Activated B cell treated with CpG ODN at 0.5 μM for 24 hours (primary cell): ENCODE data around the gene ZFAND2B. TPM values are rescaled to one million over a fixed set of nuclear protein-coding genes. Genes with fewer than 3 reads are reported as not detected.
A peak's percentile ranks its signal among the peaks of the same experiment; 100 is the strongest.

Experiments
- ATAC-seq: fragments of 200-7000 bp; cut with Tn5 transposase; one replicate; pipeline ENCODE4 v1.10.0; 2021; ENCODE audit warnings: low read depth, mild to moderate bottlenecking, moderate library complexity
- CTCF ChIA-PET: fragments of 350-600 bp; sonication (Branson Sonifier 250); formaldehyde crosslinking; loops from one replicate; lab custom pipeline; 2021; ENCODE audit warnings: antibody characterized with exemption; lab: Charles Lee
- POLR2A ChIA-PET: fragments of 350-600 bp; sonication (Branson Sonifier 250); formaldehyde crosslinking; loops from one replicate; lab custom pipeline; 2021; ENCODE audit warnings: antibody characterized with exemption; lab: Charles Lee
- DNase-seq: peaks from one replicate; pipeline ENCODE4 v3.0.0; 2022
- H3K27ac Mint-ChIP-seq: one replicate; pipeline ENCODE4 v1.8.0; 2020; ENCODE audit warnings: mixed read lengths
- H3K27me3 Mint-ChIP-seq: one replicate; pipeline ENCODE4 v1.8.0; 2021; ENCODE audit warnings: mixed read lengths
- H3K36me3 Mint-ChIP-seq: one replicate; pipeline ENCODE4 v1.8.0; 2021; ENCODE audit warnings: low read depth, mixed read lengths
- H3K4me1 Mint-ChIP-seq: one replicate; pipeline ENCODE4 v1.8.0; 2021; ENCODE audit warnings: mixed read lengths
- H3K4me3 Mint-ChIP-seq: one replicate; pipeline ENCODE4 v1.8.0; 2020; ENCODE audit warnings: mild to moderate bottlenecking, mixed read lengths
- H3K9me3 Mint-ChIP-seq: one replicate; pipeline ENCODE4 v1.8.0; 2020; ENCODE audit warnings: mixed read lengths
- intact Hi-C: fragments of 100-400 bp; cut with micrococcal nuclease; formaldehyde crosslinking; loops from one replicate; pipeline ENCODE4 v1.15.1; 2024
- total RNA-seq: library from RNA; stranded (reverse); gene quantifications from 2 replicates; pipeline ENCODE4 v1.2.3, GENCODE V29; 2022
- TF ChIP-seq, protein P1 (sequence below): fragments of 200-600 bp; IDR thresholded peaks from one replicate; pipeline ENCODE4 v1.8.0; 2022; ENCODE audit warnings: antibody characterized with exemption, mild to moderate bottlenecking

The ZFAND2B gene
- total RNA-seq, 1 donor from 2014 or later = 47.2 TPM

DNA sequence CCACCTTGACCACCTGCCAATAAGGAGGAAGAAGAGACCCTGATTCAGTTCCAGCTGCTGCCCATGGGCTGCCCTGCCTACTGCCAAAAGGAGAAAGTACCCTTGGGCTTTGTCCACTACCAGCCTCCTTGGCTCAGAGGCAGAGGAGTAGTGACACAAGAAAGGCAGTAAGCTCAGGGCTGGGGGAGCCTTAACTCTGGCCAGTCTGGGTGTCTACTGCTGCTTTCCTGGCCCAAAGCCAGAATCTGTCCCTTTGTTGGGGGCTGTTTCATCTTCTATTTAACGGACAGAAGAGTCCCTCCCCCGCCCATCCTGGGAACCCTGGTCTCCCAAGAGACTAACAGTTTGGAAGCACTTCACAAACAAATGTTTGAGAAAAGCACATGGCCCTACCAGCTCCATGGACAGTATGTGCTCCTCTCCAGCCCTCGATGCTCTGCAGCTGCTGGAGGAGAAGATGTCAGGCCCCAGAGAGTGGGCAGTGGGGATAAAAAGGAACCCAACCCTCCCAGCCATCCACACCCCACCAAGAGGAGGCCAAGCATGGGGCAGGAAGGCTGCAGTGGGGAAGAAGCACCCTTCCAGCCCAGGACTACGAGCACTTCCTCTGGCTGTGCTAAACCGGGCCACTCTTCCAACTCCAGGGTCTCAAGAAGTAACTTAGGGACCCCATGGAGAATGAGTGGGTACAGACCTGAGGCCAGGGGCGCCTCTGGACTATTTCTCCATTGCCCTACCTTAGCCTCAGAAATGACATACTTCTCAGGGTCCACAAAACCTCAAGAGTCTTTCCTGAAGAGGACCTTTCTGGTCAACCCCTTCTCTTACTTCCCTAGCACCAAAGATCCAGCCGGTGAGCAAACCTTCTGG, 21.7 kb downstream of the ZFAND2B start:
- peaks cover 43% of the 10 kb centered on the region for H3K4me1 Mint-ChIP-seq
- no peaks in the 10 kb centered on the region for H3K9me3 Mint-ChIP-seq
- H3K27ac Mint-ChIP-seq = no peak overlapping the region
- ChIA-PET POLR2A (interaction anchor here (0.7 to 7.8 kb wide), 13 partner anchors 9 to 999 kb away, joined by 3 to 287 read pairs (median 9); partner anchors contain the start of genes ABCB6, CNPPD1, DNAJB2 and DNPEP), CTCF (interaction anchor here (1.4 to 2.4 kb wide), 5 partner anchors 21 to 66 kb away, joined by 4 to 19 read pairs (median 7); partner anchors contain the start of genes DNAJB2 and TUBA4A)
- H3K27me3 Mint-ChIP-seq = no peaks in the 10 kb centered on the region
- peaks cover 58% of the 10 kb centered on the region for H3K36me3 Mint-ChIP-seq
- TF ChIP-seq, protein P1, sequence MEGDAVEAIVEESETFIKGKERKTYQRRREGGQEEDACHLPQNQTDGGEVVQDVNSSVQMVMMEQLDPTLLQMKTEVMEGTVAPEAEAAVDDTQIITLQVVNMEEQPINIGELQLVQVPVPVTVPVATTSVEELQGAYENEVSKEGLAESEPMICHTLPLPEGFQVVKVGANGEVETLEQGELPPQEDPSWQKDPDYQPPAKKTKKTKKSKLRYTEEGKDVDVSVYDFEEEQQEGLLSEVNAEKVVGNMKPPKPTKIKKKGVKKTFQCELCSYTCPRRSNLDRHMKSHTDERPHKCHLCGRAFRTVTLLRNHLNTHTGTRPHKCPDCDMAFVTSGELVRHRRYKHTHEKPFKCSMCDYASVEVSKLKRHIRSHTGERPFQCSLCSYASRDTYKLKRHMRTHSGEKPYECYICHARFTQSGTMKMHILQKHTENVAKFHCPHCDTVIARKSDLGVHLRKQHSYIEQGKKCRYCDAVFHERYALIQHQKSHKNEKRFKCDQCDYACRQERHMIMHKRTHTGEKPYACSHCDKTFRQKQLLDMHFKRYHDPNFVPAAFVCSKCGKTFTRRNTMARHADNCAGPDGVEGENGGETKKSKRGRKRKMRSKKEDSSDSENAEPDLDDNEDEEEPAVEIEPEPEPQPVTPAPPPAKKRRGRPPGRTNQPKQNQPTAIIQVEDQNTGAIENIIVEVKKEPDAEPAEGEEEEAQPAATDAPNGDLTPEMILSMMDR = no peak
- intact Hi-C loops = no loop called here
- H3K4me3 Mint-ChIP-seq = peak overlapping the region; percentile 77
- DNase-seq (no peak), ATAC-seq (no peak)

DNA sequence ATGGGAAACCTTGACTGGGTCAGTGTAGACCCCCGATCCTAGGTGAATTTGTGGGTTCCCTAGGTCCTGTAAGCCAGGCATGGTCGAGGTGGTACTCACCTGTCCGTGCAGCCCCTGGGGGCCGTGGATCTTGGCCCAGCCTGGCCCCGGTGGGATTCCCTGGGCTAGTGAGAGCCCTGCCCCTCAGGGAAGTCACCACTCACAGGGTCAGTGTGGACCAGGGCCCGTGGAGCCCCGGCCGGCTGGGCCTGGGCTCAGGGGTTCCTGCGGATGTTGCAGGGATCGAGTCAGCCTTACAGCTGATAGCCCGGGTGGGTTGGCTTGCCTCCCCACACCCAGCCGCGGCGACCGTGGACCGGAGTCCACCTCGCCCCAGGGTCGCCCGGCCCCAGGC, 22.3 kb downstream of the ZFAND2B start:
- H3K9me3 Mint-ChIP-seq = no peaks in the 10 kb centered on the region
- H3K4me3 Mint-ChIP-seq = peak overlapping the region; percentile 77
- peaks cover 58% of the 10 kb centered on the region for H3K36me3 Mint-ChIP-seq
- intact Hi-C loops = loop anchor here (1.0 kb wide), 10 partner anchors 11 to 159 kb away; partner anchors contain the start of genes ABCB6, DNAJB2, GLB1L and NHEJ1
- peaks cover 43% of the 10 kb centered on the region for H3K4me1 Mint-ChIP-seq
- no peak for ATAC-seq
- no peak for DNase-seq
- no peaks in the 10 kb centered on the region for H3K27me3 Mint-ChIP-seq
- CTCF ChIA-PET = interaction anchor here (1.2 to 2.4 kb wide), 5 partner anchors 16 to 66 kb away, joined by 3 to 19 read pairs (median 7); partner anchors contain the start of genes DNAJB2, GLB1L, STK16 and TUBA4A
- no peak overlapping the region for H3K27ac Mint-ChIP-seq
- TF ChIP-seq, protein P1 = no peak
- POLR2A ChIA-PET = interaction anchor here (0.7 to 7.8 kb wide), 13 partner anchors 10 to 999 kb away, joined by 3 to 287 read pairs (median 10); partner anchors contain the start of genes ABCB6, CNPPD1, DNAJB2 and DNPEP

DNA sequence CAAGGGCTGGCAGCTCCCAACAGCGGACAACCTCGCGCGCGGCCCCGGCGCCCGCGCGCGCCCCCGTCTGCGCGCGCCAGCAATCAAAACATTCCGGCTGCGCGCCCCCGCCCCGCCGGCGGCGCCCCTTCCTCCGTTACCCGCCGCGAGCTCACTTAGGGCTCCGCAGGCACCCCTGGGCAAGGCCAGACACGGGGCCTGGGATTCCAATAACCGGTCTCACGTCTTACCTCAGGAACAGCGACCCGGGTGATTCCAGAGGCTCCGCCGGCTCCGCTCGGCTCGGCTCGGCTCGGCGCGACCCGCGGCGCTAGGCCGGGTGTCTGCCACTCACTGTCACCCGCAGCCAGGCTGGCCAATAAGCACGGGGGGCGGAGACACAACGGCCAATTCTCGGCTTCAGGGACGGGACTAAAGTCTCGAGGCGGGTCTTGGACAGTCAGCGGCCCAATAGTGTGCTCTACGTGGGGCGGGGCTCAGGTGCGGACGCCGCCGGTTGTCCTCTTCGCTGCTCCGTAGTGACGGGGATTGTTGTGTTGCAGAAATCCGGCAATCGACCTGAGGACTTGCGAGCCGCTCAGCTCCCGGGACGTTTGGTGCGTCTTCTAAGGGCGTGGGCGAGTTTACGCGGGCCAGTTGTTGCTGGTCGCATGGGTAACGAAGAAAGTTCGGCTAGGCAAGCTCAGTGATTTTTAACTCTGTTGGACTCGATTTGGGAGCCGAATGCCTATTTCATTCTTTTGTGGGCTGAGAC, 22.9 kb downstream of the ZFAND2B start, which contains the start of the genes ANKZF1 and ATG9A:
Gene ANKZF1, plus strand, starts transcription at position 502 of the 754 bp plus-strand sequence. CDS start 452 bp downstream, outside the sequence.
Gene ATG9A, minus strand, starts transcription at position 332 of the 754 bp plus-strand sequence. CDS start 1,612 bp downstream, outside the sequence.
- Mint-ChIP-seq H3K4me3 (peak within 1 kb of the TSS; percentile 96), H3K9me3 (no peaks in the 10 kb centered on the region), H3K27me3 (no peaks in the 10 kb centered on the region), H3K36me3 (peaks cover 58% of the 10 kb centered on the region), H3K4me1 (peaks cover 43% of the 10 kb centered on the region), H3K27ac (peak within 1 kb of the TSS; percentile 95)
- ATAC-seq (peak; percentile 97), DNase-seq (peak; percentile 90)
- ChIA-PET CTCF (interaction anchor here (0.7 to 2.4 kb wide), 9 partner anchors 15 to 68 kb away, joined by 3 to 19 read pairs (median 4); partner anchors contain the start of genes CNPPD1, DNAJB2, GLB1L and STK16), POLR2A (interaction anchor here (0.7 to 7.8 kb wide), 14 partner anchors 10 to 1000 kb away, joined by 3 to 287 read pairs (median 10); partner anchors contain the start of genes ABCB6, CNPPD1, DNAJB2 and DNPEP)
- TF ChIP-seq, protein P1 = no peak
- intact Hi-C loops = loop anchor here (1.0 kb wide), 10 partner anchors 11 to 159 kb away; partner anchors contain the start of genes ABCB6, DNAJB2, GLB1L and NHEJ1

DNA sequence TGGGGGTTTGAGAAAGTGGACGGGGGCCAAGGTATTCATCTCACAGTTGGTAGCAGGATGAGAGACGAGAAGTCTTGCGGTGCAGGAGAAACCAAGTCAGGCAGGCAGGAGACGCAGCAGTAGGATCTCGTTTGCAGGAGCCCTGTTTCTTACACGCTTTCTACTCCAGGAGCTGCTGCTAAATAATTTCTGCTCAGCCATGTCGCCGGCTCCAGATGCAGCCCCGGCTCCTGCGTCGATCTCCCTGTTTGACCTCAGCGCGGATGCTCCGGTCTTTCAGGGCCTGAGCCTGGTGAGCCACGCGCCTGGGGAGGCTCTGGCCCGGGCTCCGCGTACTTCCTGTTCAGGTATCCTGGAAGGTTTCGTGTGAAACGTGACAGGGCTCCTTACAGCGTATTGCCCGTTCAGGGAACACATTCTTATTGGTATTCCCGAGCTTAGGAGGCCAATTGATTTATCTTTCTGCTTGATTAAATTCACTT, 23.5 kb downstream of the ZFAND2B start:
- H3K27ac Mint-ChIP-seq = peak overlapping the region; percentile 95
- intact Hi-C loops = no loop called here
- ATAC-seq (no peak), DNase-seq (peak; percentile 36)
- no peaks in the 10 kb centered on the region for H3K9me3 Mint-ChIP-seq
- peaks cover 43% of the 10 kb centered on the region for H3K4me1 Mint-ChIP-seq
- peak overlapping the region; percentile 96 for H3K4me3 Mint-ChIP-seq
- TF ChIP-seq, protein P1 = no peak
- no peaks in the 10 kb centered on the region for H3K27me3 Mint-ChIP-seq
- POLR2A ChIA-PET = interaction anchor here (0.9 to 7.8 kb wide), 13 partner anchors 9 to 1001 kb away, joined by 3 to 287 read pairs (median 10); partner anchors contain the start of genes ABCB6, CNPPD1, DNAJB2 and GLB1L
- CTCF ChIA-PET = interaction anchor here (1.2 to 2.4 kb wide), 7 partner anchors 15 to 68 kb away, joined by 3 to 19 read pairs (median 4); partner anchors contain the start of genes GLB1L, STK16 and TUBA4A
- H3K36me3 Mint-ChIP-seq = peaks cover 58% of the 10 kb centered on the region
